Prostate gland (tissue), 2 donors: ENCODE data around the gene ZNF276.
"Not testable (repeated sequence)": the region's sequence is repeated elsewhere in the genome, so short reads cannot be mapped to it uniquely, and the experiment has no call there.

Source experiments
- CTCF ChIP-seq, 4 experiments: fragments of 200-600 bp in 2 of 4; fragments of 450-650 bp in 2 of 4; sonication (generic) in 2 of 4; IDR thresholded peaks; 1 replicate in 3 of 4; 2 replicates in 1 of 4; pipeline ENCODE4 v1.5.1; 2016 to 2019; ENCODE audit warnings: antibody characterized with exemption in 4 of 4, mild to moderate bottlenecking in 2 of 4, moderate library complexity in 2 of 4
- POLR2A ChIP-seq: fragments of 450-650 bp; IDR thresholded peaks from one replicate; pipeline ENCODE4 v1.6.1; 2016; ENCODE audit warnings: antibody characterized with exemption, mild to moderate bottlenecking

- not testable (repeated sequence) for TF ChIP-seq CTCF (IDR thresholded peaks at IDR 0.05); POLR2A
Observed at GRCh38 chr16:89694784-89695085, 26.6 kb upstream of the ZNF276 start.
